Transverse colon (tissue), 4 donors: ENCODE results near the gene UGT1A5. TPM values are rescaled to one million over a fixed set of nuclear protein-coding genes. Genes with fewer than 3 reads are reported as not detected.

Experiments used
- DNase-seq: peaks from one replicate; pipeline ENCODE4 v3.0.0-alpha.2; 2019
- H3K27ac ChIP-seq, 4 donors: fragments of 200-600 bp; sonication (generic); 2 replicates each; pipeline ENCODE4 v1.5.1; 2016 to 2018; ENCODE audit warnings: inconsistent platforms in 4 of 4
- H3K27me3 ChIP-seq: fragments of 200-600 bp; sonication (generic); 2 replicates; pipeline ENCODE4 v1.5.1; 2017; ENCODE audit warnings: inconsistent platforms
- H3K36me3 ChIP-seq, 4 donors: fragments of 200-600 bp; sonication (generic); 2 replicates each; pipeline ENCODE4 v1.5.1; 2017 to 2019; ENCODE audit warnings: inconsistent platforms in 4 of 4
- H3K4me1 ChIP-seq, 4 donors: fragments of 200-600 bp; sonication (generic); 2 replicates each; pipeline ENCODE4 v1.5.1; 2017 to 2020; ENCODE audit warnings: inconsistent platforms in 4 of 4
- H3K4me3 ChIP-seq, 4 donors: fragments of 200-600 bp; sonication (generic); 1 replicate in 1 of 4; 2 replicates in 3 of 4; pipeline versions ENCODE4 v1.5.1 to v1.6.1; 2017 to 2019; ENCODE audit warnings: inconsistent platforms in 4 of 4
- H3K9me3 ChIP-seq, 2 donors: fragments of 200-600 bp; sonication (generic); 2 replicates each; pipeline ENCODE4 v1.5.1; 2017 to 2019; ENCODE audit warnings: inconsistent platforms in 2 of 2
- EP300 ChIP-seq: sonication (generic); formaldehyde crosslinking; IDR thresholded peaks from one replicate; pipeline ENCODE4 v1.6.1; 2017; ENCODE audit warnings: antibody characterized with exemption, low read depth
- POLR2A ChIP-seq: fragments of 450-650 bp; IDR thresholded peaks from one replicate; pipeline ENCODE4 v1.6.1; 2016; ENCODE audit warnings: antibody characterized with exemption, mild to moderate bottlenecking, moderate library complexity
- POLR2AphosphoS5 ChIP-seq, 3 donors: sonication (generic); formaldehyde crosslinking; IDR thresholded peaks; one replicate each; pipeline ENCODE4 v1.6.1; 2016; ENCODE audit warnings: antibody characterized with exemption in 3 of 3
- WGBS, 2 donors: methylation state at CpG; one replicate each; pipeline ENCODE4 v1.1.5; 2018; ENCODE audit warnings: low coverage in 1 of 2; 5-methylcytosine and 5-hydroxymethylcytosine counted together
- in situ Hi-C, 4 donors: fragments of 200-750 bp; cut with MboI; loops; one replicate each; pipeline versions ENCODE4 v1.15.0 to v1.15.1; 2017; ENCODE audit warnings: low sequenced_read_pairs in 3 of 4, low pct_ligation_motif_present in 1 of 4, low pct_unique_long_range_greater_than_20kb in 1 of 4
- intact Hi-C: fragments of 100-400 bp; cut with DNase I; formaldehyde crosslinking; loops from one replicate; pipeline ENCODE4 v1.15.1; 2023; ENCODE audit warnings: low total_unique reads
- total RNA-seq, 4 donors: library from RNA; depleted of rRNA; stranded (reverse); fragments of >200 nt; gene quantifications; one replicate each; pipeline ENCODE4 v1.1.0, GENCODE V29; 2016
- TF ChIP-seq, protein P1 (sequence below), 5 experiments: fragments of 200-600 bp in 3 of 5; fragments of 450-650 bp in 2 of 5; sonication (generic) in 3 of 5; IDR thresholded peaks; 1 replicate in 2 of 5; 2 replicates in 3 of 5; pipeline ENCODE4 v1.5.1; 2016 to 2017; ENCODE audit warnings: antibody characterized with exemption in 5 of 5, inconsistent platforms in 3 of 5, mild to moderate bottlenecking in 2 of 5, moderate library complexity in 1 of 5

UGT1A5 gene
- total RNA-seq, 4 donors from 2014 or later, result 3.2 to 18.3 (median 7.9) TPM

DNA sequence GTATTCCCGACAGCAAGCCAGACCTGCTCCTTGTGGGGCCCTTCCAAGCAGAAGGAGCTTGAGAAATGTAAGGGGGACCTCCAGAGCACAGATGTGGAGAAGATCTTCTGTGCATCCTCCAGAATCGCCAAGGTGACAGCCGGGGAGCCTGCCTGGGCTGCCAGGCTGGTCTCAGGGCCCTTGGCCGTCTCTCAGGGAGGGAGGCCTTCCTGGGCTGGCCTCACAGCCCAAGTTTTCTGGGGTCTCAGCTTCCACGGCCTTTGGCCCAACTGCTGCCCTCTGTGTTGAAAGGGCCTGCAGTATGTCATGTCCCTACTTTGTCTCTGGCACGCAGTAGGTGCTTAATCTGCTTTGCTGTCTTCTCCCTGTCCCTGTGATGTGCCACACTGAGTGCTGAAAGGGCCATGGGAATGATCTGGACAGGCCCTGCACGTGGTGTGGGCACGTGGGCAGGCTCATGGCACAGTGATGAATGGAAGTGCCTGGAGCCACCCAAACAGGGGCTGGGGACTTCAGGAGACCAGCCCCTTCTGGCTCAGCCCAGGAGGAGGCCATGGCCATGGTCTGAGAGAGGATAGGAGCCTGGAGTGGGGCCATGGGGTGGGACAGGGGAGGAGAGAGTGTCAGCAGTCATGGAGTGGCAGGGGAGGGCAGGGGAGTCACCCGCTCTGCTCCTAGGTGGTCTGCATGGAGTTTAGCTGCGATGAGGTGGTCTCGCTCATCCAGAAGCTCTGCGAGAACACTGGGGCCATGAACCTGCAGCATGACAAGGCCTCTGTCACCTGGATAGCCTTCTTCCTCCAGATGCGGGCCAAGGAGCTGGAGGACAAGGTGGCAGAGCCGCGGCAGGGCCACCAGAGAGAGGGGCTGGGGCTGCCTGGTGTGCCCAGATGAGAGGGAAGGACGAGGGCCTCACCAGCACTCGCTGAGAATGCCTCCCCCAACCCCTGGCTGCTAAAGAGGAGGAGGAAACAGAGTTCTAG is 106.2 kb downstream of the UGT1A5 start:
- H3K4me1 ChIP-seq, result no peaks in the 10 kb centered on the region
- 74 to 85% methylated on average over 6 to 17 of the region's 17 CpGs for WGBS, 2 donors
- in situ Hi-C loops, result no loop called here
- H3K27ac ChIP-seq, result no peak overlapping the region
- H3K27me3 ChIP-seq, result no peaks in the 10 kb centered on the region
- intact Hi-C loops, result no loop called here
- H3K9me3 ChIP-seq, result no peaks in the 10 kb centered on the region
- no peaks in the 10 kb centered on the region for H3K36me3 ChIP-seq
- H3K4me3 ChIP-seq, result no peak overlapping the region
- TF ChIP-seq POLR2A, result no peak
- TF ChIP-seq, protein P1, sequence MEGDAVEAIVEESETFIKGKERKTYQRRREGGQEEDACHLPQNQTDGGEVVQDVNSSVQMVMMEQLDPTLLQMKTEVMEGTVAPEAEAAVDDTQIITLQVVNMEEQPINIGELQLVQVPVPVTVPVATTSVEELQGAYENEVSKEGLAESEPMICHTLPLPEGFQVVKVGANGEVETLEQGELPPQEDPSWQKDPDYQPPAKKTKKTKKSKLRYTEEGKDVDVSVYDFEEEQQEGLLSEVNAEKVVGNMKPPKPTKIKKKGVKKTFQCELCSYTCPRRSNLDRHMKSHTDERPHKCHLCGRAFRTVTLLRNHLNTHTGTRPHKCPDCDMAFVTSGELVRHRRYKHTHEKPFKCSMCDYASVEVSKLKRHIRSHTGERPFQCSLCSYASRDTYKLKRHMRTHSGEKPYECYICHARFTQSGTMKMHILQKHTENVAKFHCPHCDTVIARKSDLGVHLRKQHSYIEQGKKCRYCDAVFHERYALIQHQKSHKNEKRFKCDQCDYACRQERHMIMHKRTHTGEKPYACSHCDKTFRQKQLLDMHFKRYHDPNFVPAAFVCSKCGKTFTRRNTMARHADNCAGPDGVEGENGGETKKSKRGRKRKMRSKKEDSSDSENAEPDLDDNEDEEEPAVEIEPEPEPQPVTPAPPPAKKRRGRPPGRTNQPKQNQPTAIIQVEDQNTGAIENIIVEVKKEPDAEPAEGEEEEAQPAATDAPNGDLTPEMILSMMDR (IDR thresholded peaks at IDR 0.05), result no peak
- no peak for TF ChIP-seq POLR2AphosphoS5 (IDR thresholded peaks at IDR 0.05)
- TF ChIP-seq EP300, result no peak
- DNase-seq, result peak; percentile 5

DNA sequence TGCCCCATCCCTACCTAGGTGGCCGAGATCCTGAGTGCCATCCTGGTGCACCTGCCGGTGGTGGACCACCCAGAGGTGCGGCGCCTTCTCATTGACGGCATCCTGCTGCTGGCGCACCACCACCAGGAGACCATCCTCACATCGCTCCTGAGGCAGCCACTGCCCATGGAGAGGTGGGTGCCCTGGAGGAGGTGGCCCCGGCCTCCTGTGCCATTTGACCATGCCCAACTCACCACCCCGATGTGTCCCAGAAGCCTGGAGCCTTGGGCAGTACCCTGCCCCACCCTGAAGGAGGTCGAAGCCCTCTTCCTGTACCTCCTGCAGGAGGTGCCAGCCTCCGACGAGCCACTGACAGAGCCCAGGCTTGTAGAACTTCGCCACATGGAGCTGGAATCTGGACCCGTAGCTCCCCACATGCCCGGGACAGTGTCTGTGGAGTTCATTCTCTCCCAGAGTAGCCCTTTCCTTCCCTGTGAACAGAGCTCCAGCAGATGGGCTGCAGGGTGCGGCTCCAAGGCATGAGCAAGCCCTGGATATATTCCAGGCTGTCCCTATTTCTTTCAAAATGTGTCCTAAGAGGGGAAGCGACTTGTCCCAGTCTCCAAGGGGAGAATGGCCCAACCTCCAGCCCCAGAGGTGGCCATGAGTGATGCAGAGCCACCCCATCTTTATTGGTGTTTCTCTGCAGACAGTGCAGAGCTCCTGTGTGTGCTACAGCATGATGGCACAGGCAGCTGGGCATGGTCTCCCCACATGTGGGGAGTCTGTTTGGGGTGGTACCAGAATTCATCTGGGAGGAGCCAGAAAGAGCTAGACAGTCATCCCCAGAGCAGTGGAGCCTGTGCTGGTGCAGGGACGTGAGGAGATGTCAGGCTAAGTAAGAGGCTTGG is 107.4 kb downstream of the UGT1A5 start:
- WGBS, 2 donors, result 67 to 79% methylated on average over 1 to 18 of the region's 18 CpGs
- no peak for TF ChIP-seq POLR2A
- no peak for TF ChIP-seq POLR2AphosphoS5 (IDR thresholded peaks at IDR 0.05)
- TF ChIP-seq EP300, result no peak
- Histone ChIP-seq H3K27ac (no peak overlapping the region), H3K4me3 (no peak overlapping the region), H3K9me3 (no peaks in the 10 kb centered on the region), H3K4me1 (no peaks in the 10 kb centered on the region), H3K27me3 (no peaks in the 10 kb centered on the region), H3K36me3 (no peaks in the 10 kb centered on the region)
- in situ Hi-C loops, result no loop called here
- peak; percentile 4 for DNase-seq
- intact Hi-C loops, result no loop called here

DNA sequence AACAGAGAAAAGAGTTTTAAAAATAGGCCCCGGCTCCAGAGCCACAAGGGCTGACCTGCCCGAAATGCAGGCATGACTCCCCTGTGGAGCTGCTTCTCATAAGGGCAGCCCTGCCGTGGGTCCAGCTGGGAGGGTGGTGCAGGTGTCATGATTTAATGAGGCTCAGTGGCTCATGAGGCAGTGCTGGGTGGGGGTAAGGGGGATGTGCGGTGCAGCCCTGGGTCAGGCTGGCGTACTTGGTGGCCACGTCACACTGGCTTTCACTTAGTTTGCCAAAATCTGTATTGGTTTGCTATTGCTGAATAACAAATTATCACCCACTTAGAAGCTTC is 108.0 kb downstream of the UGT1A5 start:
- peak; percentile 3 for DNase-seq
- in situ Hi-C loops, result no loop called here
- TF ChIP-seq, protein P1 (IDR thresholded peaks at IDR 0.05), result no peak
- TF ChIP-seq POLR2AphosphoS5 (IDR thresholded peaks at IDR 0.05) (no peak), POLR2A (no peak), EP300 (no peak)
- H3K4me3 ChIP-seq, result no peak overlapping the region
- no peaks in the 10 kb centered on the region for H3K9me3 ChIP-seq
- H3K4me1 ChIP-seq, result no peaks in the 10 kb centered on the region
- WGBS, 2 donors, result 88% methylated on average over 6 of the region's 6 CpGs; no CpG with 5 or more reads in 1 of the 2 donors
- no peaks in the 10 kb centered on the region for H3K27me3 ChIP-seq
- no peak overlapping the region for H3K27ac ChIP-seq
- intact Hi-C loops, result no loop called here
- no peaks in the 10 kb centered on the region for H3K36me3 ChIP-seq

DNA sequence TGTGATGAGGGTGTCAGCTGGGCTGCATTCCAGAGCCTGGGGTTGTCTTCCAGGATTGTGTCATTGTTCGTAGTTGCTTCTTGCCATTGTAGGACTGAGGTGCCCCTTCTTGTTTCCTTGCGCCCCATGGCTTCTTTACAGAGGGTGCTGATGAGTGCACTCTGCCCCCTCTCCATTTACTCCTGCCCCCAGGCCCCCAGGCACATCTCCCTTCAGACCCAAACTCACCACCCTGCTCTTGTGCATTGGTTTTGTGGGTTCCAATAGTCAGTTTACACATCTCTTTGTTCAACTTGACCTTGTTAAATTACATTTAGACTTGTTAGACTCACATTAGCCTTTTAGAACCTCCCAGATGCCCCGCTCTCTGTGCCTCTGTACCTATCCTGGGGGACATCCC is 108.5 kb downstream of the UGT1A5 start:
- in situ Hi-C loops (no loop called here), intact Hi-C loops (no loop called here)
- DNase-seq, result no peak
- H3K36me3 ChIP-seq, result no peaks in the 10 kb centered on the region
- H3K9me3 ChIP-seq, result peaks cover 0 to 1% of the 10 kb centered on the region in 2 donors
- H3K27me3 ChIP-seq, result no peaks in the 10 kb centered on the region
- 91 to 100% methylated on average over 2 to 3 of the region's 3 CpGs for WGBS, 2 donors
- H3K4me3 ChIP-seq, result no peak overlapping the region
- no peak overlapping the region for H3K27ac ChIP-seq
- TF ChIP-seq POLR2A, result no peak
- TF ChIP-seq POLR2AphosphoS5 (IDR thresholded peaks at IDR 0.05), result no peak
- no peaks in the 10 kb centered on the region for H3K4me1 ChIP-seq

DNA sequence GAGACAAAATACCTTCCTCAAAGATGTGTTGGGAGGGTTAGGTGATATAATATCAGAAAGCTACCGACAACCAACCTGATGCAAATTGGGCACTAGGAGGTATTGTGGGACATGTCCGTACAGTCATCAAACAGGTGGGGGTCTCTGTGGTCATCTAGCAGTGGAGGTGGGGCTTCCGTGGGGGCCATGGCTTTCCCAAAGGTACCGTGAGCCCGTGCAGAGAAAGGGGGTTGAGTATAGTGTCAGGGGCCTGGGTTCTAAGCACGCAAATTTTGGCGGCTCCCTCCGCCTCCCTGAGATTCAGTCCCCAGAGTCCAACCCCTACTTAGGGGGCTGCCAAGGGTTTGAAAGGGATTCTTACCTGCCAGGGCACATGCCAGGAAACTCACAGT is 109.0 kb downstream of the UGT1A5 start:
- intact Hi-C loops, result no loop called here
- Histone ChIP-seq H3K9me3 (peaks cover 0 to 3% of the 10 kb centered on the region in 2 donors), H3K27me3 (no peaks in the 10 kb centered on the region), H3K36me3 (no peaks in the 10 kb centered on the region), H3K27ac (no peak overlapping the region), H3K4me3 (no peak overlapping the region), H3K4me1 (no peaks in the 10 kb centered on the region)
- 83 to 92% methylated on average over 2 to 8 of the region's 8 CpGs for WGBS, 2 donors
- TF ChIP-seq POLR2AphosphoS5 (IDR thresholded peaks at IDR 0.05) (no peak), EP300 (no peak), POLR2A (no peak)
- TF ChIP-seq, protein P1 (IDR thresholded peaks at IDR 0.05), result no peak
- no peak for DNase-seq
- in situ Hi-C loops, result no loop called here
